Measurements from ENCODE around the gene NR1I3.
"Not testable (repeated sequence)": the region's sequence is repeated elsewhere in the genome, so short reads cannot be mapped to it uniquely, and the experiment has no call there.

Gene NR1I3

GRCh38 chr1:161227196-161227871 is 10.7 kb downstream of the NR1I3 start:
- peak; percentile 65 for ATAC-seq
- H3K4me1 Mint-ChIP-seq, result peaks cover 43% of the 10 kb centered on the region
- H3K27ac Mint-ChIP-seq, result peak overlapping the region; percentile 3 to 85
- peak; percentile 81 to 86 for DNase-seq
- peak overlapping the region; percentile 100 for H3K4me3 Mint-ChIP-seq
- no peaks in the 10 kb centered on the region for H3K9me3 Mint-ChIP-seq
- H3K27me3 Mint-ChIP-seq, result no peaks in the 10 kb centered on the region

DNA sequence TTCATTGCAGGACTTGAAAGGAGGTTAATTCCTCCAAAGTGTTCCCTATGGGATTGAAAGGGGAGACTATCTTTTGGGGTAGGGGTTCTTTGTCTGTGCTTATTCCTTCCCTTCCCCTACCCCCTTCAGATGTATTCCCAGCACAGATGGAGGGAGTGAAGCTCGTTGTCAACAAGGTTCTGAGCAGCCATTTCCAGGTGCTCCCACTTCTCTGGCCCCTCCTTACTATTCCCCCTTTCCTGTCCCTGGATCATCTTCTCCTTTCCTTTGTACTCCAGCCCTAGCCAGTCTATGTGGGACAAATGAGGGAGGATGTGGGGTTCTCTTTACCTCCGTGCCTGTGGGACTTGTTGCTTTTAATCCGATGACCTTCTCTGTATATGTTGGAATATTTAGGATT is 11.2 kb downstream of the NR1I3 start:
- H3K4me1 Mint-ChIP-seq, result peaks cover 49% of the 10 kb centered on the region
- ATAC-seq, result no peak
- no peak for DNase-seq

GRCh38 chr1:161226320-161226711 is 11.7 kb downstream of the NR1I3 start:
- ATAC-seq, result no peak
- no peaks in the 10 kb centered on the region for H3K27me3 Mint-ChIP-seq

More for the DNA sequence above, 11.2 kb downstream of the NR1I3 start:
- peak overlapping the region; percentile 100 for H3K4me3 Mint-ChIP-seq
- peak overlapping the region in 1 of 2 donors; percentile 85 for H3K27ac Mint-ChIP-seq
- no peaks in the 10 kb centered on the region for H3K27me3 Mint-ChIP-seq
- H3K9me3 Mint-ChIP-seq, result no peaks in the 10 kb centered on the region

GRCh38 chr1:161225534-161226319 is 12.3 kb downstream of the NR1I3 start, which contains the start of gene TOMM40L:
Gene TOMM40L, plus strand, starts transcription at chr1:161226060. Its CDS starts 430 bp downstream, at chr1:161226490.
- Mint-ChIP-seq H3K9me3 (no peaks in the 10 kb centered on the region), H3K27ac (peak within 1 kb of the TSS; percentile 99 to 100), H3K27me3 (no peaks in the 10 kb centered on the region), H3K4me1 (peaks cover 55% of the 10 kb centered on the region), H3K4me3 (peak within 1 kb of the TSS; percentile 100)
- ATAC-seq (peak; percentile 97), DNase-seq (peak; percentile 87 to 94)

More at GRCh38 chr1:161226320-161226711, 11.7 kb downstream of the NR1I3 start:
- Mint-ChIP-seq H3K27ac (peak overlapping the region; percentile 99 to 100), H3K9me3 (no peaks in the 10 kb centered on the region), H3K4me3 (peak overlapping the region; percentile 100), H3K4me1 (peaks cover 52% of the 10 kb centered on the region)
- DNase-seq, result no peak

GRCh38 chr1:161225178-161225533 is 12.8 kb downstream of the NR1I3 start:
- DNase-seq, result no peak
- ATAC-seq, result no peak
- peak overlapping the region in 1 of 2 donors; percentile 17 for H3K27ac Mint-ChIP-seq
- no peaks in the 10 kb centered on the region for H3K9me3 Mint-ChIP-seq
- no peaks in the 10 kb centered on the region for H3K27me3 Mint-ChIP-seq
- H3K4me1 Mint-ChIP-seq, result peaks cover 56% of the 10 kb centered on the region
- peak overlapping the region; percentile 11 to 31 for H3K4me3 Mint-ChIP-seq

- not testable (repeated sequence) for ATAC-seq, DNase-seq, H3K9me3 Mint-ChIP-seq, H3K27me3 Mint-ChIP-seq, H3K27ac Mint-ChIP-seq, H3K4me3 Mint-ChIP-seq
- peaks cover 61% of the 10 kb centered on the region for H3K4me1 Mint-ChIP-seq
Measured at GRCh38 chr1:161224695-161225087, 13.3 kb downstream of the NR1I3 start.

GRCh38 chr1:161223805-161224694 is 14.0 kb downstream of the NR1I3 start:
- Mint-ChIP-seq H3K4me1 (peaks cover 67% of the 10 kb centered on the region), H3K27me3 (no peaks in the 10 kb centered on the region), H3K4me3 (no peak overlapping the region), H3K9me3 (no peaks in the 10 kb centered on the region), H3K27ac (no peak overlapping the region)
- DNase-seq (no peak), ATAC-seq (no peak)

DNA sequence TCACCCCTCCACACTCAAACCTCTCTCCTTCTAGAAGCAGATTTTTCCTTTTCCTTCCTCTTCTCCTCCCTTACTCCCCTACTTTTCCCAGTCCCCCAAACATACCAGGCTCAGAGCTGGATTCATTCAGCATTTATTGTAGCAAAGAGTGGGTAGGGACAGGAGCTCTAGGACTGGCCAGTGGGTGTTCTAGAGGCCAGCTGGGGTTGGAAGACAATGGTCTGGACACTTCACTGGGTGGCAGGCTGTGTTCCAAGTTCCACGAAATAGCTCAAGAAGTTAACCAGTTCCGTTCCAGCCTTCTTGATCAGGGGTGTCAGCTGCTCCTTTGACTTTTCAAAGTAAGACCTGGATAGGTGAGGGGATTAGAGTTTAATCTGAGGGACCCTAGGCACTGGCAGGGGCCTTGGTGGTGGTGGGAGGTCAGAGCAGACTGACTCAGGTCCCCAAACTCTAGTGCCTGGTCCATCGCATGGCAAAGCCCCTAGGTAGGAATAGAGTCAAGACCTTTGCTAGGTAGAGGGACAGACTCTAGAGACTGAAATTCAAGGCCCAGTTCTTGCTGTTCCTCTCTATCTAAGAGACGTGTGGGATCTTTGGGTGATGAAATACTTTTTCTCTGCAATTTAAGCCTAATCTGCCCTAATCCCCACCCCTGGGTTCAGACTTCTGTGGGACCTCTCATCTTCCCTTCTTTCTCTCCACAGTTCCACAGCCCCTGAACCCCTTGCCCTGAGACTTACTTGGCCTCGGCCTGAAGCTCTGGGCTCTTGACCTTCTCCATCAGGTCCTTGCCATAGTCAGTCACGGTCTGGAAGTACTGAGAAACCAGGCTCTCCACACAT is 15.6 kb downstream of the NR1I3 start:
- Mint-ChIP-seq H3K9me3 (no peaks in the 10 kb centered on the region), H3K27ac (peak overlapping the region in 1 of 2 donors; percentile 24), H3K4me1 (peaks cover 76% of the 10 kb centered on the region), H3K27me3 (no peaks in the 10 kb centered on the region), H3K4me3 (no peak overlapping the region)
- no peak for ATAC-seq
- DNase-seq, result no peak

- no peak for ATAC-seq
- H3K4me1 Mint-ChIP-seq, result peaks cover 69% of the 10 kb centered on the region
- H3K9me3 Mint-ChIP-seq, result no peaks in the 10 kb centered on the region
- no peak for DNase-seq
- peak overlapping the region in 1 of 2 donors; percentile 21 for H3K27ac Mint-ChIP-seq
- H3K27me3 Mint-ChIP-seq, result no peaks in the 10 kb centered on the region
- H3K4me3 Mint-ChIP-seq, result no peak overlapping the region
Measured at GRCh38 chr1:161220002-161220401, 18.0 kb downstream of the NR1I3 start.

DNA sequence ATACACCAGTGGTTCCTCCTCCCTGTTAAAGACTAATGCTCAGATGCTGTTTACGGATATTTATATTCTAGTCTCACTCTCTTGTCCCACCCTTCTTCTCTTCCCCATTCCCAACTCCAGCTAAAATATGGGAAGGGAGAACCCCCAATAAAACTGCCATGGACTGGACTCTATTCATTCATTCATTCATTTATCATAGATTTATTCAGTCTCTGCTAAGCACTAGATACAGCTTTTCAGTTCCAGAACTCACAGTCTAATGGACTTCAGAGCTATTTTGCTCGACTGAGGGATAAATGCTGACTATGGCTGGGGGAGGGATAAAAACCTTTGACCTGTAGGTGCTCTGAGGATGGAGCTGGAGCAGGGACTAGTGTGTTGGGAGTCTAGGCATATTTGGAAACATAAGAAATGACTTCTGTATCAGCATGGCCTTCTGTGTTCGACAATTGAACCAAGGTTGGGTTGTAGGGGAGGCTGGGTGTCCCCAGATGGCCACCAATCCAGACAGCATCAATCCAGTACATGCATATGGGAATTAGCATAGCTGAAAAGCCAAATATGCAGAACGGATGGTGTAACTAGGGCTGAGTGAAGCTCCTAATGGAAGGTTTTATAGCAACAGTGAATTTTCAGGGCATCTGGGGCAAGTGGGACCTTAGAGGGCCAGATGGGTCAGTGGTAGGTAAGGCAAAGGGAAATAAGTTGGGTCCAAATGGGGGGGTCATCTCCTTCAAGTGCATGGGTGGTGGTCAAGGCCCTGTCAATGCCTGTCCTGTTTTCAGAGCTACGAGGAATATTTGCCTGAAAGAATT is 18.7 kb downstream of the NR1I3 start:
- H3K4me3 Mint-ChIP-seq, result no peak overlapping the region
- ATAC-seq, result no peak
- peak overlapping the region; percentile 20 to 47 for H3K27ac Mint-ChIP-seq
- H3K4me1 Mint-ChIP-seq, result peaks cover 71% of the 10 kb centered on the region
- DNase-seq, result no peak
- no peaks in the 10 kb centered on the region for H3K27me3 Mint-ChIP-seq
- no peaks in the 10 kb centered on the region for H3K9me3 Mint-ChIP-seq

GRCh38 chr1:161218301-161219077 is 19.5 kb downstream of the NR1I3 start:
- no peak for DNase-seq
- peak overlapping the region; percentile 34 to 36 for H3K4me3 Mint-ChIP-seq
- peak overlapping the region; percentile 77 to 88 for H3K27ac Mint-ChIP-seq
- H3K9me3 Mint-ChIP-seq, result no peaks in the 10 kb centered on the region
- H3K27me3 Mint-ChIP-seq, result no peaks in the 10 kb centered on the region
- no peak for ATAC-seq
- H3K4me1 Mint-ChIP-seq, result peaks cover 65% of the 10 kb centered on the region

DNA sequence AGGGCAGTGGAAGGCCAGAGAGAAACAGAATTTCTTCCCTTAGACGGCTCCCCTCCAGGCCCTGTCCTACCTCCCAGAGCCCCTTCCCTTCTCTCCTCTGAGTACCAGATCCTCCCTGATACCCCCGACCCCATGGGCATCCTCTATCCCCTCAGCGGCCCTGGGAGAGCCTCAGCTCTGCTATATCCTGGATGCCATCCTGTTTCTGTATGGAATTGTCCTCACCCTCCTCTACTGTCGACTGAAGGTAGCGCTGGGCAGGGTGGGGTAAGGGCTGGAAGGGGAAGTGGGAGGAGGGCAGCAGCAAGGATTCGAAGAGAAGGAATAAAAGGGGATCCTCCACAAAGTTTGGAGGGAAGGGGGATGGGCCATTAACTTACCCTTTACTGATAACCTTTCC is 20.2 kb downstream of the NR1I3 start:
- H3K4me1 Mint-ChIP-seq, result peaks cover 62% of the 10 kb centered on the region
- H3K27me3 Mint-ChIP-seq, result no peaks in the 10 kb centered on the region
- peak overlapping the region; percentile 34 to 36 for H3K4me3 Mint-ChIP-seq
- ATAC-seq, result peak; percentile 15
- peak overlapping the region; percentile 77 to 88 for H3K27ac Mint-ChIP-seq
- DNase-seq, result no peak
- no peaks in the 10 kb centered on the region for H3K9me3 Mint-ChIP-seq

- H3K4me1 Mint-ChIP-seq, result peaks cover 60% of the 10 kb centered on the region
- DNase-seq (peak in 1 of 2 donors; percentile 47), ATAC-seq (peak; percentile 74)
- no peaks in the 10 kb centered on the region for H3K9me3 Mint-ChIP-seq
- peak overlapping the region in 1 of 2 donors; percentile 68 for H3K4me3 Mint-ChIP-seq
- peak overlapping the region; percentile 84 to 85 for H3K27ac Mint-ChIP-seq
- H3K27me3 Mint-ChIP-seq, result no peaks in the 10 kb centered on the region
Measured at GRCh38 chr1:161216945-161217712, 20.9 kb downstream of the NR1I3 start.
